Parathyroid adenoma (tissue), 2 donors: ENCODE data around the gene KRTAP5-6.

Source experiments
- H2AFZ ChIP-seq: fragments of 300-600 bp; sonication (generic); one replicate; pipeline ENCODE4 v1.7.0; 2017; ENCODE audit warnings: antibody characterized with exemption, mild to moderate bottlenecking
- H3K27ac ChIP-seq: fragments of 300-600 bp; sonication (generic); one replicate; pipeline ENCODE4 v1.7.0; 2017
- H3K27me3 ChIP-seq: fragments of 300-600 bp; sonication (generic); one replicate; pipeline ENCODE4 v1.7.0; 2017; ENCODE audit warnings: low read length; ENCODE audit not compliant: control insufficient read depth, insufficient read depth
- H3K36me3 ChIP-seq: fragments of 300-600 bp; sonication (generic); one replicate; pipeline ENCODE4 v1.7.0; 2017; ENCODE audit warnings: low read length; ENCODE audit not compliant: control insufficient read depth, insufficient read depth
- H3K4me1 ChIP-seq: fragments of 300-600 bp; sonication (generic); one replicate; pipeline ENCODE4 v1.7.0; 2017; ENCODE audit warnings: control low read depth
- H3K4me2 ChIP-seq: fragments of 300-600 bp; sonication (generic); one replicate; pipeline ENCODE4 v1.7.0; 2017; ENCODE audit warnings: low read length
- H3K4me3 ChIP-seq: fragments of 300-600 bp; sonication (generic); one replicate; pipeline ENCODE4 v1.7.0; 2017; ENCODE audit warnings: low read depth, low read length
- H3K79me2 ChIP-seq: fragments of 300-600 bp; sonication (generic); one replicate; pipeline ENCODE4 v1.7.0; 2017; ENCODE audit warnings: control low read depth
- H3K9ac ChIP-seq: fragments of 300-600 bp; sonication (generic); one replicate; pipeline ENCODE4 v1.7.0; 2017; ENCODE audit warnings: mild to moderate bottlenecking
- H3K9me3 ChIP-seq: fragments of 300-600 bp; sonication (generic); one replicate; pipeline ENCODE4 v1.7.0; 2017; ENCODE audit warnings: low read length; ENCODE audit not compliant: control insufficient read depth
- TF ChIP-seq, protein P1 (sequence below): fragments of 300-600 bp; sonication (generic); IDR thresholded peaks from one replicate; pipeline ENCODE4 v1.7.0; 2017; ENCODE audit warnings: antibody characterized with exemption, mild to moderate bottlenecking
- donor health status: primary hyperparathyroidism.

The KRTAP5-6 gene

DNA sequence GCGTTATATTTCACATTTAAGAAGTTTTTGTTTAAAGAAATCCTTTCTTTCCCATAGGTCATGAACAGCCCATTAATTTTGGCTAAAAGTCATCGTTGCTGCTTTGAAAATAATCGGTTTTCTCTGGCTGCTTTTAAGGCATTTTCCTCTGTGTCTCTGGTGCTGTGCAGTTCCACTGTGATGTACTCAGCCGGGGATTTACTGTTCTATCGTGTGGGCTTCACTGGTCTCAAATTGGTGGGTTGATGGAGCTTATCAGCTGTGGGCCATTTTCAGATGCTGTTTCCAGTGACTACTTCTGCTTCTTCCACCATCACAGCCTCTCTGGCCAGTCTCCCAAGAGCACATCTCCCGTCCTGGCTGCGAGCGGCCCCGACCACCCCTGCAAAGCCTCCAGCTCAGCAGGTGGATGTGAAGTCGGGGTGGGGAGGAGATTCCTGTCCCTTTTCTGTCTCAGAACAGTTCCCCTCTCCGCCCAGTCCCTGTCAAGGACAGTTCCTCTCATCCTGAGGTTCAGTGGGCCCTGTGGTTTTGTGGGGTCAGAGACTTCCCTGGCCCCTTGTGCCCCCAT lies 33.1 kb downstream of the KRTAP5-6 start:
- TF ChIP-seq, protein P1, sequence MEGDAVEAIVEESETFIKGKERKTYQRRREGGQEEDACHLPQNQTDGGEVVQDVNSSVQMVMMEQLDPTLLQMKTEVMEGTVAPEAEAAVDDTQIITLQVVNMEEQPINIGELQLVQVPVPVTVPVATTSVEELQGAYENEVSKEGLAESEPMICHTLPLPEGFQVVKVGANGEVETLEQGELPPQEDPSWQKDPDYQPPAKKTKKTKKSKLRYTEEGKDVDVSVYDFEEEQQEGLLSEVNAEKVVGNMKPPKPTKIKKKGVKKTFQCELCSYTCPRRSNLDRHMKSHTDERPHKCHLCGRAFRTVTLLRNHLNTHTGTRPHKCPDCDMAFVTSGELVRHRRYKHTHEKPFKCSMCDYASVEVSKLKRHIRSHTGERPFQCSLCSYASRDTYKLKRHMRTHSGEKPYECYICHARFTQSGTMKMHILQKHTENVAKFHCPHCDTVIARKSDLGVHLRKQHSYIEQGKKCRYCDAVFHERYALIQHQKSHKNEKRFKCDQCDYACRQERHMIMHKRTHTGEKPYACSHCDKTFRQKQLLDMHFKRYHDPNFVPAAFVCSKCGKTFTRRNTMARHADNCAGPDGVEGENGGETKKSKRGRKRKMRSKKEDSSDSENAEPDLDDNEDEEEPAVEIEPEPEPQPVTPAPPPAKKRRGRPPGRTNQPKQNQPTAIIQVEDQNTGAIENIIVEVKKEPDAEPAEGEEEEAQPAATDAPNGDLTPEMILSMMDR: no peak
- no peaks in the 10 kb centered on the region for H3K27me3 ChIP-seq
- H2AFZ ChIP-seq: no peak overlapping the region
- H3K9me3 ChIP-seq: no peaks in the 10 kb centered on the region
- H3K4me1 ChIP-seq: no peaks in the 10 kb centered on the region
- no peak overlapping the region for H3K4me2 ChIP-seq
- H3K79me2 ChIP-seq: no peaks in the 10 kb centered on the region
- no peak overlapping the region for H3K27ac ChIP-seq
- H3K9ac ChIP-seq: no peak overlapping the region
- H3K4me3 ChIP-seq: no peak overlapping the region
- no peaks in the 10 kb centered on the region for H3K36me3 ChIP-seq

DNA sequence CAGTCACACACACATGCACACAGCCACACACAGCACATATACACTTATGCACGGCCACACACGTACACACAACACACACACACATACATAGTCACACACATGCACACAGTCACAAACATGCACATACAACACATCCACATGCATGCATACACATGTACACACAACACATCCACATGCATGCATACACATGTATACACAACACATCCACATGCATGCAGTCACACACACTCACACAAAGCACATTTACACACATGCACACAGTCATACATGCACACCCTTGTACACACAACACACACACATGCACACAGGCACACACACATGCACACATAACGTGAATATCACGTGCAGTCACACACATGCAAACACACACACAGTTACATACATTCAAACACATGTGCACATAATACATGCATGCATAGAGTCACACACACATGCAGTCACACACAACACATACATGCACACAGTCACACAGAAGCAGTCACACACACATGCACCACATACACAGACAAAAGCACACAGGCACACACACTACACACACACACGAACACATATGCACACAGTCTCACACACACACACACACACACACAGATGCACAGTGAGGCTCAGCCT lies 34.6 kb downstream of the KRTAP5-6 start:
- H3K4me1 ChIP-seq: no peaks in the 10 kb centered on the region

DNA sequence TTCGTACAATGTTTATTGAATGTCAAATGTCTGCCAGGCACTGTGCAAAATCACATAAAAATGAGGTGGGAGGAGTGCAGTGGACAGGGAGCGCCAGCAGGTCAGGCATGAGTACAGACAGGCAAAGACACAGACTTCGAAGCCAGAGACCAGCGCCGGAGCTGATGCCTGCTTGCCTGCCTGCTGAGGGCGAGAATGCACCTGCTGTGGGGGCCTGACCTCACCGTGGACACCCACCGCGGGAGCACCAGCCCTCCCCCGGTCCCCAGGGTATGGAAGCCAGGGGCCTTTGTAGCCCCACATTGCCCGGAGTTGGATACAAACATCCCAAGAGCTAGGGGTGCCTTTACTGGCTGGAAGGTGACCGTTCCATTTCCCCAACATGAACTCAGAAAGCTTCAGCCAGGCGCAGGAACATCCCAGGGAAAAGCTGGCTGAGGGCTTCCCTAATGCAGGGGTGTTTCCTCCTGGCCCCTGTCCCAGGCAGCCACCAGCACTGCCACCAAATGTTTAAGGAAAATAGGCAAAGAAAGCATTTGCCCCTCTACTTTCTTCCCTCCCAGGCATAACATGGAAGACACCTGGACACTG lies 35.5 kb downstream of the KRTAP5-6 start:
- Histone ChIP-seq H3K9me3 (no peaks in the 10 kb centered on the region), H3K4me3 (no peak overlapping the region), H3K36me3 (no peaks in the 10 kb centered on the region), H3K4me1 (no peaks in the 10 kb centered on the region), H3K4me2 (no peak overlapping the region), H3K27me3 (no peaks in the 10 kb centered on the region), H3K9ac (no peak overlapping the region), H3K79me2 (no peaks in the 10 kb centered on the region), H2AFZ (no peak overlapping the region), H3K27ac (no peak overlapping the region)
- TF ChIP-seq, protein P1: no peak

More for the DNA sequence above, 34.6 kb downstream of the KRTAP5-6 start:
- Histone ChIP-seq H3K4me2 (no peak overlapping the region), H3K9me3 (no peaks in the 10 kb centered on the region), H3K27me3 (no peaks in the 10 kb centered on the region), H3K9ac (no peak overlapping the region), H2AFZ (no peak overlapping the region), H3K4me3 (no peak overlapping the region), H3K27ac (no peak overlapping the region), H3K79me2 (no peaks in the 10 kb centered on the region), H3K36me3 (no peaks in the 10 kb centered on the region)
- TF ChIP-seq, protein P1: no peak

DNA sequence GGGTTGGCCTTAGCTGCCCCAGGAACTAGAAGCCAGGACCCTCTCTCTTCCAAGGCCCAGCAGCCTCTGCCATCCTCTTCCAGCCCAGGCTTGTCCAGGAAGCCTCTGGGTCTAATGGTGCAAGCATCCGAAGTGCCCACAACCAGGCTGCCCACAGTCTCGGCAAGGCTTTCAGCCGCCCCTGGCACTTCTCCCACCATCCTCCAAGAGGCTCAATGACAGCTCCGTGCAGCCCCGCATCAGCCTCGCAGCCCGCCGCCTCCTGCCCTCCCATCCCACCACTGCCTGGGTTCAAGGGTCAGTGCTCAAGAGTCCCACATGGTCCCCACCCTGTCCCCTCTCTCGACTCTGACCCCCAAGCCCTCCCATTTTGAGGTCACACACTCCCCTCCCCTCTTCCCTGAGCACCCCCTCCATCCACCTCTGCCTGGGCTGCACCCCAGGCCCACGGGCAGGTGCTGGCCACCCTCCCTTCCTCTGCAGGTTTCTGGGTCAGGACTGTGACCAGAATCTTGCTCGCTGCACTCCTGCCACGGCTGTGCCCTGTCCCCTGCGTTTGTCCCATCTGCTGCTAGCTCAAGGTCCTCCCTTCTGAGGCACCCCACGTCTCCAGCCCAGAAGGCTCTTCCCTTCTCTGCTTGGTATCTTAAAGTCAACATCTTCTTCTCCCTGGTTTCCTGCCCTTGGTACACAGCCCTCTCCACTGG lies 36.2 kb downstream of the KRTAP5-6 start:
- Histone ChIP-seq H3K4me3 (no peak overlapping the region), H3K27ac (no peak overlapping the region), H3K36me3 (no peaks in the 10 kb centered on the region), H3K4me1 (no peaks in the 10 kb centered on the region), H3K27me3 (no peaks in the 10 kb centered on the region), H3K79me2 (no peaks in the 10 kb centered on the region), H3K4me2 (no peak overlapping the region), H3K9ac (no peak overlapping the region), H3K9me3 (no peaks in the 10 kb centered on the region), H2AFZ (no peak overlapping the region)
- TF ChIP-seq, protein P1: no peak
